Activated CD4-positive, alpha-beta T cell treated with anti-CD3 and anti-CD28 coated beads for 36 hours (primary cell): ENCODE measurements around the gene LGALSL. TPM values are rescaled to one million over a fixed set of nuclear protein-coding genes. Genes with fewer than 3 reads are reported as not detected.

Experiments
- ATAC-seq: fragments of 200-7000 bp; cut with Tn5 transposase; one replicate; pipeline ENCODE4 v1.10.0; 2021; ENCODE audit warnings: mild to moderate bottlenecking, moderate library complexity
- CTCF ChIA-PET: fragments of 350-600 bp; sonication (Branson Sonifier 250); formaldehyde crosslinking; loops from one replicate; lab custom pipeline; 2021; ENCODE audit warnings: antibody characterized with exemption; lab: Charles Lee
- POLR2A ChIA-PET: fragments of 350-600 bp; sonication (Branson Sonifier 250); formaldehyde crosslinking; loops from one replicate; lab custom pipeline; 2021; ENCODE audit warnings: antibody characterized with exemption, inconsistent platforms; lab: Charles Lee
- DNase-seq: peaks from one replicate; pipeline ENCODE4 v3.0.0-alpha.2; 2020
- H3K27ac Mint-ChIP-seq: one replicate; pipeline ENCODE4 v1.8.0; 2021; ENCODE audit warnings: mixed read lengths
- H3K27me3 Mint-ChIP-seq: one replicate; pipeline ENCODE4 v1.8.0; 2021; ENCODE audit warnings: mixed read lengths
- H3K36me3 Mint-ChIP-seq: one replicate; pipeline ENCODE4 v1.8.0; 2021; ENCODE audit warnings: low read depth, mixed read lengths
- H3K4me1 Mint-ChIP-seq: one replicate; pipeline ENCODE4 v1.8.0; 2021; ENCODE audit warnings: mixed read lengths
- H3K4me3 Mint-ChIP-seq: one replicate; pipeline ENCODE4 v1.8.0; 2021; ENCODE audit warnings: mild to moderate bottlenecking, moderate library complexity, mixed read lengths
- H3K9me3 Mint-ChIP-seq: one replicate; pipeline ENCODE4 v1.8.0; 2021; ENCODE audit warnings: low read depth, mixed read lengths
- intact Hi-C, 2 experiments: fragments of 100-400 bp; cut with DNase I in 1 of 2; cut with micrococcal nuclease in 1 of 2; formaldehyde crosslinking; loops; one replicate each; pipeline versions ENCODE4 v1.14.2 to v1.15.1; 2022 to 2024; cut with DNase I, micrococcal nuclease
- total RNA-seq, 2 experiments: library from RNA; stranded (reverse); gene quantifications; one replicate each; pipeline ENCODE4 v1.2.3, GENCODE V29; 2021

Gene LGALSL
- total RNA-seq, 2 experiments from 2014 or later: 1.9 to 2.2 TPM

GRCh38 chr2:64472881-64473280 is 18.9 kb downstream of the LGALSL start:
- Mint-ChIP-seq H3K27me3 (peaks cover 2% of the 10 kb centered on the region), H3K4me1 (no peaks in the 10 kb centered on the region), H3K27ac (no peak overlapping the region), H3K4me3 (no peak overlapping the region), H3K9me3 (no peaks in the 10 kb centered on the region), H3K36me3 (no peaks in the 10 kb centered on the region)
- CTCF ChIA-PET: interaction anchor here (3.3 kb wide), 1 partner anchor 15 kb away, joined by 13 read pairs; no protein-coding TSS in a partner anchor
- no peak for DNase-seq
- POLR2A ChIA-PET: no interaction called here
- ATAC-seq: no peak
- intact Hi-C loops: no loop called here

GRCh38 chr2:64474121-64474571 is 20.2 kb downstream of the LGALSL start:
- H3K27ac Mint-ChIP-seq: no peak overlapping the region
- ChIA-PET POLR2A (no interaction called here), CTCF (interaction anchor here (0.8 to 1.6 kb wide), 2 partner anchors 11 to 14 kb away, joined by 3 to 5 read pairs; no protein-coding TSS in a partner anchor)
- H3K4me3 Mint-ChIP-seq: no peak overlapping the region
- no peak for DNase-seq
- no peaks in the 10 kb centered on the region for H3K9me3 Mint-ChIP-seq
- peaks cover 2% of the 10 kb centered on the region for H3K27me3 Mint-ChIP-seq
- H3K36me3 Mint-ChIP-seq: no peaks in the 10 kb centered on the region
- no peak for ATAC-seq
- intact Hi-C loops: no loop called here
- peaks cover 6% of the 10 kb centered on the region for H3K4me1 Mint-ChIP-seq

GRCh38 chr2:64474636-64475035 is 20.7 kb downstream of the LGALSL start:
- intact Hi-C loops: no loop called here
- CTCF ChIA-PET: interaction anchor here (1.6 kb wide), 1 partner anchor 11 kb away, joined by 5 read pairs; no protein-coding TSS in a partner anchor
- ATAC-seq (no peak), DNase-seq (no peak)
- no peaks in the 10 kb centered on the region for H3K9me3 Mint-ChIP-seq
- POLR2A ChIA-PET: no interaction called here
- no peak overlapping the region for H3K4me3 Mint-ChIP-seq
- H3K4me1 Mint-ChIP-seq: peaks cover 10% of the 10 kb centered on the region
- no peaks in the 10 kb centered on the region for H3K36me3 Mint-ChIP-seq
- H3K27me3 Mint-ChIP-seq: peaks cover 2% of the 10 kb centered on the region
- no peak overlapping the region for H3K27ac Mint-ChIP-seq

GRCh38 chr2:64477037-64477436 is 23.1 kb downstream of the LGALSL start:
- no peak overlapping the region for H3K27ac Mint-ChIP-seq
- ATAC-seq: no peak

GRCh38 chr2:64477979-64478378 is 24.0 kb downstream of the LGALSL start:
- Mint-ChIP-seq H3K27me3 (peaks cover 2% of the 10 kb centered on the region), H3K9me3 (no peaks in the 10 kb centered on the region), H3K36me3 (no peaks in the 10 kb centered on the region), H3K27ac (no peak overlapping the region), H3K4me1 (peaks cover 12% of the 10 kb centered on the region), H3K4me3 (no peak overlapping the region)
- ChIA-PET POLR2A (no interaction called here), CTCF (interaction anchor here (0.7 to 2.5 kb wide), 4 partner anchors 10 to 1806 kb away, joined by 3 to 15 read pairs (median 4); no protein-coding TSS in a partner anchor)
- no peak for ATAC-seq
- DNase-seq: no peak
- intact Hi-C loops: no loop called here

More at GRCh38 chr2:64477037-64477436, 23.1 kb downstream of the LGALSL start:
- POLR2A ChIA-PET: no interaction called here
- Mint-ChIP-seq H3K9me3 (no peaks in the 10 kb centered on the region), H3K36me3 (no peaks in the 10 kb centered on the region), H3K27me3 (peaks cover 2% of the 10 kb centered on the region), H3K4me1 (peaks cover 12% of the 10 kb centered on the region), H3K4me3 (no peak overlapping the region)
- no peak for DNase-seq
- intact Hi-C loops: no loop called here
- CTCF ChIA-PET: interaction anchor here (1.3 to 2.0 kb wide), 3 partner anchors 9 to 146 kb away, joined by 5 to 10 read pairs (median 6); no protein-coding TSS in a partner anchor

GRCh38 chr2:64478502-64479230 is 24.7 kb downstream of the LGALSL start:
- intact Hi-C loops: no loop called here
- H3K27ac Mint-ChIP-seq: no peak overlapping the region
- ATAC-seq (peak; percentile 61), DNase-seq (peak; percentile 34)
- H3K9me3 Mint-ChIP-seq: no peaks in the 10 kb centered on the region
- CTCF ChIA-PET: interaction anchor here (0.7 to 2.5 kb wide), 5 partner anchors 9 to 1806 kb away, joined by 3 to 15 read pairs (median 4); no protein-coding TSS in a partner anchor
- peaks cover 12% of the 10 kb centered on the region for H3K4me1 Mint-ChIP-seq
- H3K27me3 Mint-ChIP-seq: peaks cover 2% of the 10 kb centered on the region
- no peaks in the 10 kb centered on the region for H3K36me3 Mint-ChIP-seq
- no peak overlapping the region for H3K4me3 Mint-ChIP-seq
- POLR2A ChIA-PET: no interaction called here

GRCh38 chr2:64479259-64480117 is 25.5 kb downstream of the LGALSL start:
- Mint-ChIP-seq H3K27ac (no peak overlapping the region), H3K4me3 (no peak overlapping the region), H3K9me3 (no peaks in the 10 kb centered on the region), H3K36me3 (no peaks in the 10 kb centered on the region), H3K27me3 (peaks cover 2% of the 10 kb centered on the region), H3K4me1 (peaks cover 12% of the 10 kb centered on the region)
- intact Hi-C loops: no loop called here
- POLR2A ChIA-PET: no interaction called here
- DNase-seq (no peak), ATAC-seq (no peak)
- CTCF ChIA-PET: interaction anchor here (0.6 to 4.5 kb wide), 7 partner anchors 8 to 468 kb away, joined by 3 to 29 read pairs (median 4); no protein-coding TSS in a partner anchor

GRCh38 chr2:64481665-64482064 is 27.7 kb downstream of the LGALSL start:
- ATAC-seq (no peak), DNase-seq (no peak)
- Mint-ChIP-seq H3K27me3 (no peaks in the 10 kb centered on the region), H3K27ac (no peak overlapping the region), H3K4me1 (peaks cover 12% of the 10 kb centered on the region), H3K9me3 (no peaks in the 10 kb centered on the region), H3K4me3 (no peak overlapping the region), H3K36me3 (no peaks in the 10 kb centered on the region)
- ChIA-PET CTCF (interaction anchor here (0.6 to 4.5 kb wide), 3 partner anchors 118 to 163 kb away, joined by 3 to 29 read pairs (median 3); no protein-coding TSS in a partner anchor), POLR2A (interaction anchor here (0.7 kb wide), 1 partner anchor 51 kb away, joined by 12 read pairs; no protein-coding TSS in a partner anchor)
- intact Hi-C loops: no loop called here

- Mint-ChIP-seq H3K9me3 (no peaks in the 10 kb centered on the region), H3K4me1 (peaks cover 12% of the 10 kb centered on the region), H3K27me3 (no peaks in the 10 kb centered on the region), H3K36me3 (no peaks in the 10 kb centered on the region), H3K4me3 (no peak overlapping the region), H3K27ac (no peak overlapping the region)
- intact Hi-C loops: no loop called here
- ChIA-PET POLR2A (interaction anchor here (0.7 kb wide), 1 partner anchor 50 kb away, joined by 12 read pairs; no protein-coding TSS in a partner anchor), CTCF (interaction anchor here (0.6 to 4.5 kb wide), 4 partner anchors 36 to 384 kb away, joined by 3 to 29 read pairs (median 3); no protein-coding TSS in a partner anchor)
- DNase-seq (no peak), ATAC-seq (no peak)
These were observed 28.3 kb downstream of the LGALSL start for GRCh38 chr2:64482243-64482642.

- intact Hi-C loops: no loop called here
- Mint-ChIP-seq H3K9me3 (no peaks in the 10 kb centered on the region), H3K36me3 (no peaks in the 10 kb centered on the region), H3K27me3 (no peaks in the 10 kb centered on the region), H3K4me1 (peaks cover 12% of the 10 kb centered on the region), H3K27ac (no peak overlapping the region), H3K4me3 (no peak overlapping the region)
- ATAC-seq (no peak), DNase-seq (peak; percentile 20)
- ChIA-PET POLR2A (no interaction called here), CTCF (interaction anchor here (0.6 to 4.5 kb wide), 6 partner anchors 13 to 384 kb away, joined by 3 to 29 read pairs (median 4); no protein-coding TSS in a partner anchor)
These were observed 29.0 kb downstream of the LGALSL start for GRCh38 chr2:64482765-64483504.
